ENCODE data around the gene ST8SIA4. TPM values are rescaled to one million over a fixed set of nuclear protein-coding genes. Genes with fewer than 3 reads are reported as not detected.

Gene ST8SIA4
- total RNA-seq, 1 experiment from 2014 or later: not detected

- no peaks in the 10 kb centered on the region for H3K9me3 ChIP-seq (ENCODE audit: control insufficient read depth, low read depth, low read length)
- no peaks in the 10 kb centered on the region for H3K4me1 ChIP-seq (ENCODE audit: insufficient read depth, low read length)
- H3K79me1 ChIP-seq (ENCODE audit: insufficient read depth, low read depth, low read length, poor library complexity, severe bottlenecking): no peaks in the 10 kb centered on the region
- Mint-ChIP-seq H3K4me3 (no peak overlapping the region), H3K4me1 (peaks cover 14 to 15% of the 10 kb centered on the region in 2 experiments), H3K9me3 (peaks cover 16% of the 10 kb centered on the region in 2 experiments), H3K27ac (no peak overlapping the region; a peak in 1 of 7 replicates), H3K36me3 (ENCODE audit: insufficient read depth in 1 of 3, low read depth in 3 of 3) (peaks cover 7 to 14% (median 13%) of the 10 kb centered on the region in 3 experiments; a peak in 6 of 7 replicates), H3K27me3 (ENCODE audit: low read depth) (no peaks in the 10 kb centered on the region)
- H3K4ac ChIP-seq (ENCODE audit: low read depth, low read length): no peak overlapping the region
- no peak for TF ChIP-seq CTCF (conservative IDR thresholded peaks at IDR 0.05)
- H3K56ac ChIP-seq (ENCODE audit: insufficient read length, low read depth, low read length): no peak overlapping the region
- H3K79me2 ChIP-seq (ENCODE audit: insufficient read depth, low read length): no peaks in the 10 kb centered on the region
- H3K4me2 ChIP-seq (ENCODE audit: insufficient read depth, insufficient read length, low read length): no peak overlapping the region
- H3K23me2 ChIP-seq (ENCODE audit: insufficient read length, low read depth, low read length, poor library complexity, severe bottlenecking): no peaks in the 10 kb centered on the region
- WGBS (ENCODE audit: extremely low coverage, insufficient read length, low lambda C conversion rate): no CpG with 5 or more reads among the region's 4 CpGs
- no peak overlapping the region for H2AFZ ChIP-seq (ENCODE audit: low read length)
- H4K8ac ChIP-seq (replicated peaks; ENCODE audit: insufficient read length, low read depth, low read length): no peak overlapping the region
- H3K23ac ChIP-seq (ENCODE audit: insufficient read length, low read depth, low read length): no peak overlapping the region
- no peak overlapping the region for H4K91ac ChIP-seq (ENCODE audit: insufficient read length, low read depth, low read length)
- no peak overlapping the region for H3K9ac ChIP-seq (ENCODE audit: extremely low read depth, insufficient read length, low read length)
- no peaks in the 10 kb centered on the region for H4K20me1 ChIP-seq (ENCODE audit: control insufficient read depth, insufficient read depth, insufficient read length)
- no peak overlapping the region for H2AK5ac ChIP-seq (ENCODE audit: insufficient read length, low read length)
- no peaks in the 10 kb centered on the region for H3K27me3 ChIP-seq (ENCODE audit: insufficient read depth, low read length)
- H2BK20ac ChIP-seq (ENCODE audit: low read depth, low read length, poor library complexity, severe bottlenecking): no peak overlapping the region
- no peak overlapping the region for H3K27ac ChIP-seq (ENCODE audit: insufficient read length, low read depth, low read length)
- no peak overlapping the region for H2BK120ac ChIP-seq (ENCODE audit: low read depth, low read length, poor library complexity, severe bottlenecking)
- H2BK15ac ChIP-seq (ENCODE audit: low read depth, low read length): no peak overlapping the region
- no peak overlapping the region for H3K18ac ChIP-seq (ENCODE audit: insufficient read length, low read depth, low read length)
- H2BK5ac ChIP-seq (ENCODE audit: insufficient read length, low read length): no peak overlapping the region
- no peak for DNase-seq
- H3K14ac ChIP-seq (ENCODE audit: insufficient read depth, low read length): no peak overlapping the region
- no peak overlapping the region for H4K5ac ChIP-seq (ENCODE audit: insufficient read length, low read depth, low read length)
- H2BK12ac ChIP-seq (ENCODE audit: insufficient read length, low read depth, low read length): no peak overlapping the region
- no peak overlapping the region for H3T11ph ChIP-seq (ENCODE audit: low read length)
Measured at GRCh38 chr5:100780376-100780870, 122.7 kb downstream of the ST8SIA4 start.
